Measurements from ENCODE around the gene PTPRN2. TPM values are rescaled to one million over a fixed set of nuclear protein-coding genes. Genes with fewer than 3 reads are reported as not detected.
"Not testable (repeated sequence)": the region's sequence is repeated elsewhere in the genome, so short reads cannot be mapped to it uniquely, and the experiment has no call there.

The PTPRN2 gene
- total and polyA plus RNA-seq, 8 donors: 4.9 to 136 (median 46.8) TPM

DNA sequence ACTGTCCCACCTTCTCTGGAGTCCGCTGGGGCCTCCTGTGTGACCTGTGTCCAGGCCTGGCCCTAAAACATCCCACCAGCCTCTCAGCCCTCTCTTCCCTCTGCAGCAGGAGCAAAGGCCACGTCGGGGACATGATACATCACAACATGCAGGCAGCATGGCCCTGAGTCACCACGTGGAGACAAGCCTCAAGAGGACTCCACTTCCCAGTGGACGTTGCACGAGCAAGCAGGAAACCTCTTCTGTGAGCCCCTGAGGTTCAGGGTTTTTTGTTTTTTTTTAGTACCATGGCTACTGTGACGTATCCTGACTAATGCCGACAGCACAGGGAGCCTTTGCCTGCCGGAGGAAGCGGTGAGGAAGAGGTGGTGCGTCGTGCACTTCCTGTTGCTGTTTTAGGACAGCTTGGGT, 1084.9 kb downstream of the PTPRN2 start:
- TF ChIP-seq POLR2A (IDR thresholded peaks at IDR 0.05): no peak
- TF ChIP-seq EP300 (IDR thresholded peaks at IDR 0.05): no peak
- TF ChIP-seq, protein P1, sequence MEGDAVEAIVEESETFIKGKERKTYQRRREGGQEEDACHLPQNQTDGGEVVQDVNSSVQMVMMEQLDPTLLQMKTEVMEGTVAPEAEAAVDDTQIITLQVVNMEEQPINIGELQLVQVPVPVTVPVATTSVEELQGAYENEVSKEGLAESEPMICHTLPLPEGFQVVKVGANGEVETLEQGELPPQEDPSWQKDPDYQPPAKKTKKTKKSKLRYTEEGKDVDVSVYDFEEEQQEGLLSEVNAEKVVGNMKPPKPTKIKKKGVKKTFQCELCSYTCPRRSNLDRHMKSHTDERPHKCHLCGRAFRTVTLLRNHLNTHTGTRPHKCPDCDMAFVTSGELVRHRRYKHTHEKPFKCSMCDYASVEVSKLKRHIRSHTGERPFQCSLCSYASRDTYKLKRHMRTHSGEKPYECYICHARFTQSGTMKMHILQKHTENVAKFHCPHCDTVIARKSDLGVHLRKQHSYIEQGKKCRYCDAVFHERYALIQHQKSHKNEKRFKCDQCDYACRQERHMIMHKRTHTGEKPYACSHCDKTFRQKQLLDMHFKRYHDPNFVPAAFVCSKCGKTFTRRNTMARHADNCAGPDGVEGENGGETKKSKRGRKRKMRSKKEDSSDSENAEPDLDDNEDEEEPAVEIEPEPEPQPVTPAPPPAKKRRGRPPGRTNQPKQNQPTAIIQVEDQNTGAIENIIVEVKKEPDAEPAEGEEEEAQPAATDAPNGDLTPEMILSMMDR (IDR thresholded peaks at IDR 0.05): no peak
- TF ChIP-seq POLR2AphosphoS5 (IDR thresholded peaks at IDR 0.05): no peak
- Histone ChIP-seq H3K4me3 (no peak overlapping the region), H3K4me1 (no peaks in the 10 kb centered on the region), H3K9me3 (peaks cover 0 to 16% (median 10%) of the 10 kb centered on the region in 4 donors), H3K36me3 (no peaks in the 10 kb centered on the region), H3K27ac (no peak overlapping the region), H3K27me3 (peaks cover 0 to 22% (median 0%) of the 10 kb centered on the region in 3 donors)
- DNase-seq: peak; percentile 28 to 76
- intact Hi-C loops (cut with DNase I; ENCODE audit: low total_unique reads): no loop called here
- 43 to 59% (median 53%) methylated on average over 12 of the region's 12 CpGs for WGBS, 5 donors

DNA sequence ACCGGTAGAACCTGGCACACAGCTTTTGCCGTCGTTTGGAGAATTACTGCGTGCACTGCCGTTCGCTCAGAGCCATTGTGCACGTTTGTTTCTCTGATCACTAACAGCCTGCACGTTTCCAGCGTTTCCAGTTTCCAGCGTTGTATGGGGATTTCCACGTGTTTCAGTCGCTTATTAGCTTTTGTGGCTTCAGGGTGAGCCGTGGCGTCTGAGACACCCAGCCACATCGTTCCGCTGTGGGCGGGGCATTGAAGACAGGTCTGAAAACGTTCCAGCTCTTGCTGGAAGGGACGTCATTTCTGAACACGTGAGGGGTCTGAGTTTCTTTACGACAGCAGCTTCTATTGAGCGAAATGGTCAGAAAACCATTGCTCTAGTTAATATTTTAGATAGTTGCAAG, 1086.0 kb downstream of the PTPRN2 start:
- H3K36me3 ChIP-seq: no peaks in the 10 kb centered on the region
- no peaks in the 10 kb centered on the region for H3K4me1 ChIP-seq
- H3K4me3 ChIP-seq: no peak overlapping the region
- H3K9me3 ChIP-seq: peaks cover 0 to 14% (median 8%) of the 10 kb centered on the region in 4 donors
- H3K27me3 ChIP-seq: peaks cover 0 to 23% (median 0%) of the 10 kb centered on the region in 3 donors
- 80 to 88% (median 84%) methylated on average over 22 of the region's 22 CpGs for WGBS, 5 donors
- intact Hi-C loops (cut with DNase I; ENCODE audit: low total_unique reads): no loop called here
- peak in 1 of 2 donors; percentile 13 for DNase-seq
- H3K27ac ChIP-seq: no peak overlapping the region
- TF ChIP-seq, protein P1 (IDR thresholded peaks at IDR 0.05): no peak
- TF ChIP-seq POLR2A (IDR thresholded peaks at IDR 0.05) (no peak), POLR2AphosphoS5 (IDR thresholded peaks at IDR 0.05) (no peak), EP300 (IDR thresholded peaks at IDR 0.05) (no peak)

DNA sequence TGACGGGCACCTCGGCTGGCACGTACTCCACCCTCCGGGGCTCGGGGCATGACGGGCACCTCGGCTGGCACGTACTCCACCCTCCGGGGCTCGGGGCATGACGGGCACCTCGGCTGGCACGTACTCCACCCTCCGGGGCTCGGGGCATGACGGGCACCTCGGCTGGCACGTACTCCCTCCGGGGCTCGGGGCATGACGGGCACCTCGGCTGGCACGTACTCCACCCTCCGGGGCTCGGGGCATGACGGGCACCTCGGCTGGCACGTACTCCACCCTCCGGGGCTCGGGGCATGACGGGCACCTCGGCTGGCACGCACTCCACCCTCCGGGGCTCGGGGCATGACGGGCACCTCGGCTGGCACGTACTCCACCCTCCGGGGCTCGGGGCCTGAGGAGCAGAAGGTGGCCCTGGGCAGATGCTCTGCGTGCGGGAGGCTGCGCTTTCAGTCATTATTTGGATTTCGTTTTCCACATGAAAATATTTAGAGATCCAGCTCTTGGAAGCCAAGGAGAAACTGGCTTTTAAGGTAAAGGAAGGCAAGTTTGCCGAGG, 1086.6 kb downstream of the PTPRN2 start:
- H3K36me3 ChIP-seq; H3K4me1 ChIP-seq; H3K4me3 ChIP-seq; H3K27ac ChIP-seq; H3K9me3 ChIP-seq; intact Hi-C loops (cut with DNase I; ENCODE audit: low total_unique reads): not testable (repeated sequence)
- 87 to 97% (median 96%) methylated on average over 5 to 38 of the region's 45 CpGs for WGBS, 5 donors
- DNase-seq: peak in 1 of 2 donors; percentile 17
- peaks cover 0 to 19% (median 0%) of the 10 kb centered on the region in 3 donors for H3K27me3 ChIP-seq

GRCh38 chr7:157500171-157500960, 1087.3 kb downstream of the PTPRN2 start:
- H3K4me1 ChIP-seq: no peaks in the 10 kb centered on the region
- peaks cover 0 to 2% (median under 1%) of the 10 kb centered on the region in 4 donors for H3K9me3 ChIP-seq
- TF ChIP-seq POLR2AphosphoS5 (IDR thresholded peaks at IDR 0.05): no peak
- no peak for TF ChIP-seq POLR2A (IDR thresholded peaks at IDR 0.05)
- no peak for TF ChIP-seq EP300 (IDR thresholded peaks at IDR 0.05)
- TF ChIP-seq, protein P1 (IDR thresholded peaks at IDR 0.05): no peak
- peaks cover 0 to 15% (median 0%) of the 10 kb centered on the region in 3 donors for H3K27me3 ChIP-seq
- 82 to 88% (median 86%) methylated on average over 27 to 32 of the region's 32 CpGs for WGBS, 5 donors
- no peaks in the 10 kb centered on the region for H3K36me3 ChIP-seq
- intact Hi-C loops (cut with DNase I; ENCODE audit: low total_unique reads): no loop called here
- peak in 1 of 2 donors; percentile 22 for DNase-seq
- H3K27ac ChIP-seq: no peak overlapping the region
- H3K4me3 ChIP-seq: no peak overlapping the region

GRCh38 chr7:157499835-157500153, 1087.8 kb downstream of the PTPRN2 start:
- no peaks in the 10 kb centered on the region for H3K9me3 ChIP-seq
- TF ChIP-seq POLR2AphosphoS5 (IDR thresholded peaks at IDR 0.05) (no peak), EP300 (IDR thresholded peaks at IDR 0.05) (no peak), POLR2A (IDR thresholded peaks at IDR 0.05) (no peak)
- TF ChIP-seq, protein P1 (IDR thresholded peaks at IDR 0.05): no peak
- no peaks in the 10 kb centered on the region for H3K36me3 ChIP-seq
- H3K27me3 ChIP-seq: peaks cover 0 to 15% (median 0%) of the 10 kb centered on the region in 3 donors
- intact Hi-C loops (cut with DNase I; ENCODE audit: low total_unique reads): no loop called here
- no peak overlapping the region for H3K27ac ChIP-seq
- WGBS, 5 donors: 86 to 95% (median 90%) methylated on average over 7 to 9 of the region's 9 CpGs
- no peaks in the 10 kb centered on the region for H3K4me1 ChIP-seq
- peak in 1 of 2 donors; percentile 8 for DNase-seq
- no peak overlapping the region for H3K4me3 ChIP-seq
